ENCODE data around the gene MGRN1.

DNA sequence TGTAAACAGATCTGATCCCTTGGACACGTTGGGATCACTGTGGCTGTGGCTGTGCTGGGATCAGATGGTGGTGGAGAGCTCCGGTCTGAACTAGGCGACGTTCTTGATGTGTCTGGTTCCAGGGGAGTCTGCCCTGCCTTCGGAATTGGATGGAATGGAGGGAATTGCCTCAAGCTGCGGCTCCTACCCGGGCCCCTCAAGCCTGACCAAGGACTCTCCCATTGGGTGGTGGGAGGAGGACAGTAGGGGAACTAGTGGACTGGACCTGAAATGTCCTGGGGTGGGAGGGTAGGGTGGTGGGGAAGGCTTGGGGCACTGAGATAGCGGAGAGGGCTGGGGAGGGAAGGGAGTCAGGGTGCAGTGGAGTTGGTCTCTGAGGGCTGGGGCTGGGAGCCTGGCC is 6.7 kb upstream of the MGRN1 start:
- no peak for TF ChIP-seq POLR2A (IDR thresholded peaks at IDR 0.05)
- TF ChIP-seq, protein P1, sequence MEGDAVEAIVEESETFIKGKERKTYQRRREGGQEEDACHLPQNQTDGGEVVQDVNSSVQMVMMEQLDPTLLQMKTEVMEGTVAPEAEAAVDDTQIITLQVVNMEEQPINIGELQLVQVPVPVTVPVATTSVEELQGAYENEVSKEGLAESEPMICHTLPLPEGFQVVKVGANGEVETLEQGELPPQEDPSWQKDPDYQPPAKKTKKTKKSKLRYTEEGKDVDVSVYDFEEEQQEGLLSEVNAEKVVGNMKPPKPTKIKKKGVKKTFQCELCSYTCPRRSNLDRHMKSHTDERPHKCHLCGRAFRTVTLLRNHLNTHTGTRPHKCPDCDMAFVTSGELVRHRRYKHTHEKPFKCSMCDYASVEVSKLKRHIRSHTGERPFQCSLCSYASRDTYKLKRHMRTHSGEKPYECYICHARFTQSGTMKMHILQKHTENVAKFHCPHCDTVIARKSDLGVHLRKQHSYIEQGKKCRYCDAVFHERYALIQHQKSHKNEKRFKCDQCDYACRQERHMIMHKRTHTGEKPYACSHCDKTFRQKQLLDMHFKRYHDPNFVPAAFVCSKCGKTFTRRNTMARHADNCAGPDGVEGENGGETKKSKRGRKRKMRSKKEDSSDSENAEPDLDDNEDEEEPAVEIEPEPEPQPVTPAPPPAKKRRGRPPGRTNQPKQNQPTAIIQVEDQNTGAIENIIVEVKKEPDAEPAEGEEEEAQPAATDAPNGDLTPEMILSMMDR (IDR thresholded peaks at IDR 0.05), result no peak
